Nephron (organoid): ENCODE results near the gene PTGER1.

Experiments
- H3K27ac Mint-ChIP-seq, 3 experiments: 2 replicates each; pipeline ENCODE4 v1.8.0; 2020; ENCODE audit warnings: mixed read lengths in 3 of 3, mild to moderate bottlenecking in 2 of 3, moderate library complexity in 1 of 3
- H3K27me3 Mint-ChIP-seq: 2 replicates; pipeline ENCODE4 v1.8.0; 2021; ENCODE audit warnings: low read depth, mild to moderate bottlenecking, moderate library complexity, mixed read lengths
- H3K36me3 Mint-ChIP-seq: 2 replicates; pipeline ENCODE4 v1.8.0; 2020; ENCODE audit warnings: low read depth, mixed read lengths
- H3K4me1 Mint-ChIP-seq: 2 replicates; pipeline ENCODE4 v1.8.0; 2020; ENCODE audit warnings: mixed read lengths
- H3K4me3 Mint-ChIP-seq, 3 experiments: 2 replicates each; pipeline ENCODE4 v1.8.0; 2020; ENCODE audit warnings: mild to moderate bottlenecking in 3 of 3, mixed read lengths in 3 of 3, moderate library complexity in 2 of 3
- H3K9me3 Mint-ChIP-seq: 2 replicates; pipeline ENCODE4 v1.8.0; 2020; ENCODE audit warnings: mixed read lengths
- CTCF ChIP-seq, 3 experiments: fragments of 200-600 bp; sonication (generic); IDR thresholded peaks; one replicate each; pipeline ENCODE4 v1.5.0; 2021; ENCODE audit warnings: antibody characterized with exemption in 3 of 3; ENCODE audit not compliant: unreplicated experiment in 3 of 3

The PTGER1 gene

GRCh38 chr19:14503285-14503684 lies 28.1 kb upstream of the PTGER1 start:
- no peaks in the 10 kb centered on the region for H3K36me3 Mint-ChIP-seq
- no peaks in the 10 kb centered on the region for H3K9me3 Mint-ChIP-seq
- H3K27ac Mint-ChIP-seq, result no peak overlapping the region
- H3K27me3 Mint-ChIP-seq, result peaks cover 8% of the 10 kb centered on the region
- no peak for TF ChIP-seq CTCF (IDR thresholded peaks at IDR 0.05; ENCODE audit: unreplicated experiment in 3 of 3)
- H3K4me3 Mint-ChIP-seq, result no peak overlapping the region
- H3K4me1 Mint-ChIP-seq, result peaks cover 10% of the 10 kb centered on the region

- Mint-ChIP-seq H3K9me3 (no peaks in the 10 kb centered on the region), H3K4me1 (peaks cover 10% of the 10 kb centered on the region), H3K4me3 (no peak overlapping the region), H3K27me3 (peaks cover 10% of the 10 kb centered on the region), H3K27ac (no peak overlapping the region), H3K36me3 (no peaks in the 10 kb centered on the region)
- TF ChIP-seq CTCF (IDR thresholded peaks at IDR 0.05; ENCODE audit: unreplicated experiment in 3 of 3), result no peak
Observed at GRCh38 chr19:14502334-14503092, 27.4 kb upstream of the PTGER1 start.

DNA sequence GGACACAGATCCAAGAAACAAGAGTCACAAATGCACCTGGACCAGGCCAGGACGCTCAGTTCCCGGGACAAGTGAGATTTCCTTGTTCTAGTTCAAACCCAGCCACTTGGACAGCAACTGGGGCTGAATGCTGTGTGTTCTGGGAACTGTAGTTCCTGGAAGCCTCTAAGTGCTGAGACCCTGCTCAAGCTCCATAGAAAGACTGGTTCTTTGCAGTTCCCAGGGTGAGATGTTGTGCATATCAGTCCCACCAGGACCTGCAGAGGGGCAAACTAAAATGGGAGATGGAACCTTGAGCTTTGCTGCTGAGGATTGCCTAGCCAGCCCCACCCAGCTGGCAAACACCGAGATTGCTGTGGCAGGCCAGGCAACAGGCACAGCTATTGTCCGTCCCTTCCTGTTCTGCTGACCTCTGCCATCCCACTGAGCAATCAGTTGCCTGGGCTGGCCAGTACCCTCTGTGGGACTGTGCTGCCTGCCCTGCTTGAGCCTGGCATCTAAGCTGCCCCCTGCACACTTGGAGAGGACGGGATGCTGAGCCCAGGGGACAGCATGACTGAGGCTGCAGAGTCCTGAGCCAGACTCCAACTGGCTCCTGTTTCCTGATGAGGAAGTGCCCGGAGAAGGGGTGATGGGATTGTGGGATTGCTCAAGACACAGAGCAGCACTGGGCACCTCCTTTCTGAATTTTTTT lies 22.2 kb upstream of the PTGER1 start:
- peaks cover 13% of the 10 kb centered on the region for H3K36me3 Mint-ChIP-seq
- H3K27ac Mint-ChIP-seq, result peak overlapping the region; percentile 72 to 92 (median 90)
- H3K9me3 Mint-ChIP-seq, result no peaks in the 10 kb centered on the region
- H3K4me1 Mint-ChIP-seq, result peaks cover 19% of the 10 kb centered on the region
- no peak for TF ChIP-seq CTCF (IDR thresholded peaks at IDR 0.05; ENCODE audit: unreplicated experiment in 3 of 3)
- H3K4me3 Mint-ChIP-seq, result peak overlapping the region; percentile 80 to 90 (median 81)
- peaks cover 7% of the 10 kb centered on the region for H3K27me3 Mint-ChIP-seq

GRCh38 chr19:14496834-14497227 lies 21.7 kb upstream of the PTGER1 start:
- Mint-ChIP-seq H3K27ac (peak overlapping the region; percentile 72 to 92 (median 90)), H3K36me3 (peaks cover 15% of the 10 kb centered on the region)
- no peak for TF ChIP-seq CTCF (IDR thresholded peaks at IDR 0.05; ENCODE audit: unreplicated experiment in 3 of 3)

DNA sequence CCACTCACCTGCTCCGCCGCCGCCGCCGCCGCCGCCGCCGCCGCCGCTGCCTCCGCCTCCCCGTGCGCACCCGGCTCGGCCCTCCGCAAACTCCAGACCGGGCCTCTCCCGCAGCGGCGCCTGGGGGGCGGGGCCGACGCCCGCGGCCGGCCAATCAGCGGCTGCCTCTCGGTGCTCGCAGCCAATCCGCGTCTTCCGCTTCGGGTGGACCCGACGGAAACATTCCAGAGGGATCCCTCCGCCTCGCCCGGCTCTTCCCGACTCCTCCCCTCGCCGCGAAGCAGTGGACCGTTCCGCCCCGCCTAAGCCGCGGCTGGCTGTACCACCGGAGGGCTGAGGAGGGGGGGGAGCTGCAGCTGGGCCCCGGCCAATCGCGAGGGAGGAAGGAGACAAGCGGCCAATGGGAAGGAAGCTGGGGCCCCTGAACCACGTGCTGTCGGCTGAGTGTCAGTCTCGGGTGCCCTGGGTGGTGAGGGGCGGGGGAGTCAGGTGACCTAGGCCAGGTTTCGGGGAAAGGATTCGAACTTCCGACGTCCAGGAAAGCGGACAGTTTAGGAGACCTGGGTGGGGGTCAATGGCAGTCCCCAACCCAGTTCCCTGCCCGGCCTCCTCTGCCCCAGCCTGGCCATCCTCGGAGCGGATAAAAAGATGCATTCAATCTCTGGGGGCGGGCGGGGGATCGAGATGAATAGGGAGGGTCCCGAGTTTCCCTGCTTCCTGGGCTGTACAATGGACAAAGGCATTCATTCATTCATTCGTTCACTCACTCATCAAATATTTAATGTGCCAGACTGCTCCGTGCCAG lies 21.1 kb upstream of the PTGER1 start, which contains the start of gene GIPC1:
GIPC1 (minus strand) TSS at position 99 of the 805 bp plus-strand sequence. CDS start 13,151 bp downstream, outside the sequence.
- no peak for TF ChIP-seq CTCF (IDR thresholded peaks at IDR 0.05; ENCODE audit: unreplicated experiment in 3 of 3)
- H3K9me3 Mint-ChIP-seq, result no peaks in the 10 kb centered on the region
- peak within 1 kb of the TSS; percentile 72 to 92 (median 90) for H3K27ac Mint-ChIP-seq
- peak within 1 kb of the TSS; percentile 90 to 93 (median 90) for H3K4me3 Mint-ChIP-seq
- H3K27me3 Mint-ChIP-seq, result peaks cover 4% of the 10 kb centered on the region
- H3K4me1 Mint-ChIP-seq, result peaks cover 19% of the 10 kb centered on the region
- H3K36me3 Mint-ChIP-seq, result peaks cover 20% of the 10 kb centered on the region

More at GRCh38 chr19:14496834-14497227, 21.7 kb upstream of the PTGER1 start:
- Mint-ChIP-seq H3K4me1 (peaks cover 19% of the 10 kb centered on the region), H3K27me3 (peaks cover 4% of the 10 kb centered on the region), H3K4me3 (peak overlapping the region; percentile 80 to 90 (median 81)), H3K9me3 (no peaks in the 10 kb centered on the region)
